OCI-LY3 (cell line): ENCODE data around the gene ANKRD35.
"Not testable (repeated sequence)": the region's sequence is repeated elsewhere in the genome, so short reads cannot be mapped to it uniquely, and the experiment has no call there.

ENCODE experiments used
- H2AFZ ChIP-seq: fragments of 200-600, 300-600 bp; shearing (Covaris generic); 2 replicates; pipeline ENCODE4 v1.6.0; 2014; ENCODE audit warnings: antibody characterized with exemption, low read depth, low read length
- H3K27ac ChIP-seq: fragments of 200-600, 300-600 bp; sonication (generic); 2 replicates; pipeline ENCODE4 v1.5.1; 2014; ENCODE audit warnings: mild to moderate bottlenecking, low read length, moderate library complexity, mixed read lengths
- H3K27me3 ChIP-seq: fragments of 200-600, 300-600 bp; sonication (generic); 2 replicates; pipeline ENCODE4 v1.6.1; 2014; ENCODE audit warnings: low read depth, low read length, mixed read lengths
- H3K36me3 ChIP-seq: fragments of 200-600, 300-600 bp; sonication (generic); replicated peaks from 2 replicates; pipeline ENCODE3; 2014; ENCODE audit warnings: low read depth, low read length, mixed read lengths
- H3K4me1 ChIP-seq: fragments of 300-600, 200-600 bp; sonication (generic); 2 replicates; pipeline ENCODE4 v1.6.1; 2014; ENCODE audit warnings: low read length, mixed read lengths
- H3K4me2 ChIP-seq: fragments of 200-600, 300-600 bp; sonication (generic); 2 replicates; pipeline ENCODE4 v1.6.1; 2014; ENCODE audit warnings: low read length, mixed read lengths
- H3K4me3 ChIP-seq: fragments of 300-600, 200-600 bp; sonication (generic); 2 replicates; pipeline ENCODE4 v1.5.1; 2014; ENCODE audit warnings: antibody characterized with exemption, mild to moderate bottlenecking, low read length, moderate library complexity
- H3K79me2 ChIP-seq: fragments of 300-600, 200-600 bp; shearing (Covaris generic); 2 replicates; pipeline ENCODE4 v1.6.1; 2014; ENCODE audit warnings: mild to moderate bottlenecking, low read length, mixed read lengths
- H3K9ac ChIP-seq: fragments of 300-600, 200-600 bp; shearing (Covaris generic); 2 replicates; pipeline ENCODE4 v1.6.0; 2014; ENCODE audit warnings: mild to moderate bottlenecking, low read length, moderate library complexity
- H3K9me3 ChIP-seq: fragments of 200-600, 300-600 bp; shearing (Covaris generic); 2 replicates; pipeline ENCODE4 v1.6.1; 2014; ENCODE audit warnings: low read length, mixed read lengths; ENCODE audit not compliant: insufficient read depth
- H4K20me1 ChIP-seq: fragments of 200-600, 300-600 bp; sonication (generic); 2 replicates; pipeline ENCODE4 v1.6.1; 2016; ENCODE audit warnings: low read length, mixed read lengths; ENCODE audit not compliant: insufficient read depth
- CTCF ChIP-seq: fragments of 200-600, 300-600 bp; sonication (generic); IDR thresholded peaks from 2 replicates; pipeline ENCODE4 v1.5.1; 2014; ENCODE audit warnings: antibody characterized with exemption, low read length, low read depth
- EZH2phosphoT487 ChIP-seq: fragments of 200-600 bp; shearing (Covaris generic); IDR thresholded peaks from 2 replicates; pipeline ENCODE4 v1.6.1; 2018; ENCODE audit warnings: antibody characterized with exemption, mixed run types, low read depth

ANKRD35 gene

GRCh38 chr1:145845144-145845513, 40.5 kb downstream of the ANKRD35 start:
- Histone ChIP-seq H2AFZ (0 out of 2 replicates have a peak overlapping the region, but pooled peaks have one; percentile 69), H3K36me3 (peaks cover 73% of the 10 kb centered on the region), H3K4me2 (peak overlapping the region; percentile 99), H4K20me1 (no peaks in the 10 kb centered on the region), H3K9me3 (no peaks in the 10 kb centered on the region), H3K9ac (peak overlapping the region; percentile 97), H3K27me3 (no peaks in the 10 kb centered on the region), H3K4me1 (peaks cover 32% of the 10 kb centered on the region), H3K79me2 (peaks cover 4% of the 10 kb centered on the region; the same call in 1 of the 2 replicates), H3K4me3 (peak overlapping the region; percentile 86), H3K27ac (peak overlapping the region; percentile 96)
- no peak for TF ChIP-seq CTCF
- no peak for TF ChIP-seq EZH2phosphoT487

- TF ChIP-seq CTCF (no peak), EZH2phosphoT487 (no peak)
- Histone ChIP-seq H3K9me3 (no peaks in the 10 kb centered on the region), H3K4me1 (peaks cover 32% of the 10 kb centered on the region), H3K36me3 (peaks cover 64% of the 10 kb centered on the region), H2AFZ (no peak overlapping the region), H4K20me1 (no peaks in the 10 kb centered on the region), H3K27me3 (no peaks in the 10 kb centered on the region), H3K79me2 (peaks cover 4% of the 10 kb centered on the region; the same call in 1 of the 2 replicates), H3K4me2 (no peak overlapping the region), H3K9ac (no peak overlapping the region), H3K4me3 (no peak overlapping the region), H3K27ac (no peak overlapping the region)
These were observed 42.6 kb downstream of the ANKRD35 start for GRCh38 chr1:145843031-145843430.

- no peak for TF ChIP-seq EZH2phosphoT487
- TF ChIP-seq CTCF: no peak
- no peaks in the 10 kb centered on the region for H3K9me3 ChIP-seq
- no peak overlapping the region for H3K9ac ChIP-seq
- no peak overlapping the region for H2AFZ ChIP-seq
- peaks cover 70% of the 10 kb centered on the region for H3K36me3 ChIP-seq
- H3K27ac ChIP-seq: no peak overlapping the region
- no peaks in the 10 kb centered on the region for H3K27me3 ChIP-seq
- no peaks in the 10 kb centered on the region for H3K79me2 ChIP-seq
- H3K4me2 ChIP-seq: no peak overlapping the region
- no peaks in the 10 kb centered on the region for H4K20me1 ChIP-seq
- no peak overlapping the region for H3K4me3 ChIP-seq
- no peaks in the 10 kb centered on the region for H3K4me1 ChIP-seq
These were observed 48.0 kb downstream of the ANKRD35 start for GRCh38 chr1:145837656-145838055.

- H3K9ac ChIP-seq, H4K20me1 ChIP-seq, H3K4me1 ChIP-seq, H2AFZ ChIP-seq, H3K4me3 ChIP-seq, H3K27me3 ChIP-seq, H3K9me3 ChIP-seq, H3K4me2 ChIP-seq, H3K27ac ChIP-seq: not testable (repeated sequence)
- Histone ChIP-seq H3K79me2 (peaks cover 12% of the 10 kb centered on the region), H3K36me3 (peaks cover 76% of the 10 kb centered on the region)
These were observed 54.9 kb downstream of the ANKRD35 start for GRCh38 chr1:145830810-145831209.
